Activated T-cell treated with anti-CD3 and anti-CD28 coated beads, Interleukin-2, amount 50 U/mL, for 72 hours (primary cell): ENCODE data around the gene RELN. TPM values are rescaled to one million over a fixed set of nuclear protein-coding genes. Genes with fewer than 3 reads are reported as not detected.

ENCODE experiments used
- ATAC-seq, 2 donors: fragments of 150-1000 bp; cut with Tn5 transposase; replicated peaks in 1 of 2; 2 replicates each; pipeline ENCODE4 v1.10.0; 2021; ENCODE audit warnings: moderate library complexity in 2 of 2, mild to moderate bottlenecking in 1 of 2
- DNase-seq, 2 donors: peaks; one replicate each; pipeline ENCODE4 v3.0.0; 2021 to 2022; ENCODE audit warnings: mixed read lengths in 1 of 2
- H3K27ac Mint-ChIP-seq: one replicate; pipeline ENCODE4 v1.8.0; 2022; ENCODE audit warnings: mild to moderate bottlenecking, moderate library complexity, mixed read lengths
- H3K27me3 Mint-ChIP-seq: one replicate; pipeline ENCODE4 v1.8.0; 2022; ENCODE audit warnings: low read depth, mixed read lengths
- H3K36me3 Mint-ChIP-seq, 2 donors: one replicate each; pipeline ENCODE4 v1.8.0; 2022; ENCODE audit warnings: mixed read lengths in 2 of 2, mild to moderate bottlenecking in 1 of 2; ENCODE audit not compliant: insufficient read depth in 2 of 2
- H3K4me1 Mint-ChIP-seq: one replicate; pipeline ENCODE4 v1.8.0; 2022; ENCODE audit warnings: low read depth, mixed read lengths
- H3K4me3 Mint-ChIP-seq, 2 donors: one replicate each; pipeline ENCODE4 v1.8.0; 2022; ENCODE audit warnings: mild to moderate bottlenecking in 2 of 2, mixed read lengths in 2 of 2, moderate library complexity in 2 of 2
- H3K9me3 Mint-ChIP-seq, 2 donors: one replicate each; pipeline ENCODE4 v1.8.0; 2022; ENCODE audit warnings: mixed read lengths in 2 of 2
- total RNA-seq, 2 donors: library from RNA; stranded (reverse); gene quantifications; one replicate each; pipeline ENCODE4 v1.2.3, GENCODE V29; 2022

RELN gene
- total RNA-seq, 2 donors from 2014 or later: not detected

GRCh38 chr7:103715376-103716120 lies 273.9 kb downstream of the RELN start:
- Mint-ChIP-seq H3K27me3 (no peaks in the 10 kb centered on the region), H3K4me1 (no peaks in the 10 kb centered on the region), H3K9me3 (no peaks in the 10 kb centered on the region), H3K4me3 (no peak overlapping the region), H3K27ac (no peak overlapping the region), H3K36me3 (no peaks in the 10 kb centered on the region)
- ATAC-seq (no peak), DNase-seq (no peak)

- Mint-ChIP-seq H3K4me1 (no peaks in the 10 kb centered on the region), H3K27me3 (no peaks in the 10 kb centered on the region), H3K27ac (no peak overlapping the region), H3K36me3 (no peaks in the 10 kb centered on the region), H3K4me3 (no peak overlapping the region), H3K9me3 (no peaks in the 10 kb centered on the region)
- DNase-seq: no peak
- ATAC-seq: no peak
These were observed 275.0 kb downstream of the RELN start for GRCh38 chr7:103714376-103714927.

GRCh38 chr7:103712991-103713778 lies 276.3 kb downstream of the RELN start:
- Mint-ChIP-seq H3K27ac (no peak overlapping the region), H3K4me3 (no peak overlapping the region), H3K36me3 (no peaks in the 10 kb centered on the region), H3K4me1 (no peaks in the 10 kb centered on the region), H3K9me3 (no peaks in the 10 kb centered on the region), H3K27me3 (no peaks in the 10 kb centered on the region)
- ATAC-seq (no peak), DNase-seq (no peak)

GRCh38 chr7:103711413-103711812 lies 278.0 kb downstream of the RELN start:
- H3K4me3 Mint-ChIP-seq: no peak overlapping the region
- no peaks in the 10 kb centered on the region for H3K9me3 Mint-ChIP-seq
- DNase-seq (no peak), ATAC-seq (no peak)
- no peaks in the 10 kb centered on the region for H3K27me3 Mint-ChIP-seq
- no peak overlapping the region for H3K27ac Mint-ChIP-seq
- no peaks in the 10 kb centered on the region for H3K36me3 Mint-ChIP-seq
- H3K4me1 Mint-ChIP-seq: no peaks in the 10 kb centered on the region

- Mint-ChIP-seq H3K27ac (no peak overlapping the region), H3K9me3 (no peaks in the 10 kb centered on the region), H3K4me1 (no peaks in the 10 kb centered on the region), H3K27me3 (no peaks in the 10 kb centered on the region), H3K36me3 (no peaks in the 10 kb centered on the region), H3K4me3 (no peak overlapping the region)
- DNase-seq (no peak), ATAC-seq (peak in 1 of 2 donors; percentile 65)
These were observed 279.2 kb downstream of the RELN start for GRCh38 chr7:103710247-103710646.

- H3K27me3 Mint-ChIP-seq: no peaks in the 10 kb centered on the region
- no peak overlapping the region for H3K27ac Mint-ChIP-seq
- ATAC-seq (no peak), DNase-seq (no peak)
- no peaks in the 10 kb centered on the region for H3K36me3 Mint-ChIP-seq
- H3K9me3 Mint-ChIP-seq: no peaks in the 10 kb centered on the region
- H3K4me3 Mint-ChIP-seq: no peak overlapping the region
- H3K4me1 Mint-ChIP-seq: no peaks in the 10 kb centered on the region
These were observed 282.7 kb downstream of the RELN start for GRCh38 chr7:103706805-103707204.

GRCh38 chr7:103705542-103705941 lies 283.9 kb downstream of the RELN start:
- Mint-ChIP-seq H3K9me3 (no peaks in the 10 kb centered on the region), H3K27me3 (no peaks in the 10 kb centered on the region), H3K4me3 (no peak overlapping the region), H3K36me3 (no peaks in the 10 kb centered on the region), H3K4me1 (no peaks in the 10 kb centered on the region), H3K27ac (no peak overlapping the region)
- ATAC-seq: no peak
- no peak for DNase-seq

- no peak overlapping the region for H3K4me3 Mint-ChIP-seq
- no peaks in the 10 kb centered on the region for H3K27me3 Mint-ChIP-seq
- DNase-seq: no peak
These were observed 284.8 kb downstream of the RELN start for GRCh38 chr7:103704701-103705100.

GRCh38 chr7:103702982-103703381 lies 286.5 kb downstream of the RELN start:
- H3K4me3 Mint-ChIP-seq: no peak overlapping the region
- ATAC-seq: no peak

More at GRCh38 chr7:103704701-103705100, 284.8 kb downstream of the RELN start:
- Mint-ChIP-seq H3K9me3 (no peaks in the 10 kb centered on the region), H3K27ac (no peak overlapping the region), H3K4me1 (no peaks in the 10 kb centered on the region), H3K36me3 (no peaks in the 10 kb centered on the region)
- no peak for ATAC-seq

GRCh38 chr7:103702454-103702853 lies 287.0 kb downstream of the RELN start:
- DNase-seq (no peak), ATAC-seq (no peak)
- Mint-ChIP-seq H3K4me3 (no peak overlapping the region), H3K9me3 (no peaks in the 10 kb centered on the region), H3K27ac (no peak overlapping the region), H3K36me3 (no peaks in the 10 kb centered on the region), H3K4me1 (no peaks in the 10 kb centered on the region), H3K27me3 (no peaks in the 10 kb centered on the region)

More at GRCh38 chr7:103702982-103703381, 286.5 kb downstream of the RELN start:
- DNase-seq: no peak
- H3K4me1 Mint-ChIP-seq: no peaks in the 10 kb centered on the region
- no peaks in the 10 kb centered on the region for H3K36me3 Mint-ChIP-seq
- no peaks in the 10 kb centered on the region for H3K9me3 Mint-ChIP-seq
- H3K27me3 Mint-ChIP-seq: no peaks in the 10 kb centered on the region
- H3K27ac Mint-ChIP-seq: no peak overlapping the region

- Mint-ChIP-seq H3K4me1 (no peaks in the 10 kb centered on the region), H3K4me3 (no peak overlapping the region), H3K27me3 (peaks cover 7% of the 10 kb centered on the region), H3K9me3 (peaks cover 0 to 3% of the 10 kb centered on the region in 2 donors), H3K27ac (no peak overlapping the region), H3K36me3 (peaks cover 0 to 2% of the 10 kb centered on the region in 2 donors)
- ATAC-seq: no peak
- no peak for DNase-seq
These were observed 290.4 kb downstream of the RELN start for GRCh38 chr7:103699032-103699431.

- Mint-ChIP-seq H3K27me3 (peaks cover 7% of the 10 kb centered on the region), H3K36me3 (peaks cover 0 to 2% of the 10 kb centered on the region in 2 donors), H3K27ac (no peak overlapping the region), H3K4me3 (no peak overlapping the region), H3K9me3 (peaks cover 0 to 3% of the 10 kb centered on the region in 2 donors), H3K4me1 (no peaks in the 10 kb centered on the region)
- DNase-seq (no peak), ATAC-seq (no peak)
These were observed 291.4 kb downstream of the RELN start for GRCh38 chr7:103698064-103698463.

- peaks cover 0 to 3% of the 10 kb centered on the region in 2 donors for H3K9me3 Mint-ChIP-seq
- H3K4me3 Mint-ChIP-seq: no peak overlapping the region
- no peak for DNase-seq
- peaks cover 7% of the 10 kb centered on the region for H3K27me3 Mint-ChIP-seq
- no peak for ATAC-seq
- no peaks in the 10 kb centered on the region for H3K4me1 Mint-ChIP-seq
- H3K27ac Mint-ChIP-seq: no peak overlapping the region
- peaks cover 0 to 2% of the 10 kb centered on the region in 2 donors for H3K36me3 Mint-ChIP-seq
These were observed 293.9 kb downstream of the RELN start for GRCh38 chr7:103695521-103695920.
